ENCODE results near the gene C2orf76.

GRCh38 chr2:119366161-119366648 lies 429 bp downstream of the C2orf76 start:
- TF ChIP-seq EZH2 (IDR thresholded peaks at IDR 0.05), result no peak
- TF ChIP-seq POLR2AphosphoS5 (IDR thresholded peaks at IDR 0.05; ENCODE audit: borderline replicate concordance, low read depth, low read length), result no peak
- no peak for TF ChIP-seq FOXP2 (optimal IDR thresholded peaks at IDR 0.05; ENCODE audit: control extremely low read depth, extremely low read length, insufficient read depth)
